ENCODE results near the gene PRPF19. TPM values are rescaled to one million over a fixed set of nuclear protein-coding genes. Genes with fewer than 3 reads are reported as not detected.

The PRPF19 gene
- total and polyA plus RNA-seq, 2 of the 8 experiments (the other 6 are each of a cell fraction or from before 2014, with no cell fraction given): 107 to 141 TPM

GRCh38 chr11:60945295-60945667 is 38.9 kb upstream of the PRPF19 start:
- Histone ChIP-seq H3K4ac (replicated peaks; ENCODE audit: insufficient read length, low read depth, low read length) (no peak overlapping the region), H3K4me2 (ENCODE audit: insufficient read depth in 1 of 2, low read depth in 2 of 2, low read length in 2 of 2) (no peak overlapping the region), H3K23ac (ENCODE audit: insufficient read length) (no peak overlapping the region), H3K4me3 (ENCODE audit: extremely low read depth in 1 of 4, insufficient read depth in 2 of 4, low read depth in 3 of 4, low read length in 4 of 4) (no peak overlapping the region), H2BK15ac (ENCODE audit: low read length) (no peak overlapping the region), H2AFZ (ENCODE audit: low read length) (no peak overlapping the region), H4K91ac (replicated peaks; ENCODE audit: insufficient read length, low read length) (no peak overlapping the region), H2BK5ac (ENCODE audit: low read depth, low read length) (no peak overlapping the region), H3K14ac (ENCODE audit: insufficient read length) (no peak overlapping the region), H3K79me1 (ENCODE audit: low read depth, low read length) (no peaks in the 10 kb centered on the region; the same call in 1 of the 2 replicates), H2BK12ac (ENCODE audit: low read depth, low read length) (no peak overlapping the region), H3K9ac (replicated peaks in 1 of 4; ENCODE audit: extremely low read depth in 1 of 4, low read depth in 3 of 4, low read length in 3 of 4) (no peak overlapping the region), H2BK120ac (replicated peaks; ENCODE audit: low read depth, low read length) (no peak overlapping the region), H3K56ac (replicated peaks; ENCODE audit: insufficient read length, low read depth, low read length) (no peak overlapping the region), H3K18ac (ENCODE audit: extremely low read depth, low read length) (no peak overlapping the region), H3K27me3 (replicated peaks in 1 of 4; ENCODE audit: control insufficient read depth in 3 of 4, extremely low read depth in 1 of 4, insufficient read depth in 3 of 4, low read length in 3 of 4) (peaks cover 0 to 7% (median 3%) of the 10 kb centered on the region in 4 experiments; a peak in 3 of 7 replicates), H2AK5ac (ENCODE audit: low read depth, low read length) (no peak overlapping the region), H3K23me2 (ENCODE audit: low read depth, low read length) (no peaks in the 10 kb centered on the region), H4K5ac (ENCODE audit: insufficient read length, low read depth, low read length) (no peak overlapping the region), H3K9me3 (ENCODE audit: insufficient read depth in 2 of 2, low read depth in 1 of 2, low read length in 1 of 2) (no peaks in the 10 kb centered on the region), H2BK20ac (ENCODE audit: low read length) (no peak overlapping the region), H3K27ac (ENCODE audit: low read depth, low read length) (no peak overlapping the region), H3K79me2 (ENCODE audit: control insufficient read depth in 1 of 2, insufficient read depth in 2 of 2, low read length in 2 of 2) (peaks cover 0 to 2% of the 10 kb centered on the region in 2 experiments; a peak in 1 of 4 replicates), H4K20me1 (replicated peaks in 1 of 2; ENCODE audit: control insufficient read depth in 1 of 2, insufficient read depth in 2 of 2, low read length in 2 of 2) (peaks cover 1 to 3% of the 10 kb centered on the region in 2 experiments), H3K4me1 (replicated peaks in 1 of 4; ENCODE audit: control insufficient read depth in 3 of 4, insufficient read depth in 4 of 4, low read length in 3 of 4) (peaks cover 0 to 15% (median 9%) of the 10 kb centered on the region in 4 experiments; a peak in 6 of 7 replicates), H4K8ac (ENCODE audit: extremely low read depth, insufficient read depth, low read length) (no peak overlapping the region), H3K36me3 (ENCODE audit: control insufficient read depth in 2 of 4, insufficient read depth in 4 of 4, low read length in 3 of 4) (peaks cover 0 to 3% (median 1%) of the 10 kb centered on the region in 4 experiments; a peak in 2 of 8 replicates)
- POLR2A ChIA-PET (ENCODE audit: partially characterized antibody): interaction anchor here (1.6 to 1.8 kb wide), 2 partner anchors 9 to 16 kb away, joined by 4 to 7 read pairs; no protein-coding TSS in a partner anchor
- CTCF ChIA-PET (ENCODE audit: partially characterized antibody): interaction anchor here (0.8 to 2.9 kb wide), 22 partner anchors 9 to 230 kb away, joined by 3 to 20 read pairs (median 4); no protein-coding TSS in a partner anchor
- WGBS, 2 experiments (ENCODE audit: extremely low coverage in 1 of 2, insufficient coverage in 1 of 2, insufficient read length in 1 of 2, insufficient replicate concordance in 2 of 2, low coverage in 1 of 2, low lambda C conversion rate in 2 of 2, missing lambda C conversion rate in 1 of 2): 96% methylated on average over 5 of the region's 5 CpGs; no CpG with 5 or more reads in 1 of the 2 experiments
- no peak for FAIRE-seq
- no peak for DNase-seq (ENCODE audit: low read depth in 1 of 2, low spot score in 2 of 2)
- TF ChIP-seq NANOG (IDR thresholded peaks at IDR 0.05; ENCODE audit: insufficient read depth, low read depth, low read length, poor library complexity, severe bottlenecking): no peak
- TF ChIP-seq EZH2 (IDR thresholded peaks at IDR 0.05; ENCODE audit: low read depth, low read length, severe bottlenecking): no peak
- TF ChIP-seq POLR2A (IDR thresholded peaks at IDR 0.05; ENCODE audit: control extremely low read depth in 1 of 2, low read depth in 2 of 2, low read length in 2 of 2): no peak
- no peak for TF ChIP-seq ATF3 (IDR thresholded peaks at IDR 0.05; ENCODE audit: insufficient read depth, low read depth, low read length)
- TF ChIP-seq SIX5 (IDR thresholded peaks at IDR 0.05; ENCODE audit: low read depth, low read length): no peak
- no peak for TF ChIP-seq GABPA (IDR thresholded peaks at IDR 0.05; ENCODE audit: borderline replicate concordance, insufficient read depth, low read length)
- TF ChIP-seq PHF8 (conservative IDR thresholded peaks at IDR 0.05; ENCODE audit: low read depth, low read length): no peak
- no peak for TF ChIP-seq SRF (IDR thresholded peaks at IDR 0.05; ENCODE audit: low read depth, low read length)
- TF ChIP-seq JUND (IDR thresholded peaks at IDR 0.05; ENCODE audit: low read length): no peak
